Fibroblast of skin of back (primary cell): ENCODE data around the gene IFIH1.

Source experiments
- DNase-seq: peaks from one replicate; pipeline ENCODE4 v3.0.0-alpha.2; 2013

The IFIH1 gene

GRCh38 chr2:162257425-162257824 is 61.1 kb downstream of the IFIH1 start:
- DNase-seq, result no peak

DNA sequence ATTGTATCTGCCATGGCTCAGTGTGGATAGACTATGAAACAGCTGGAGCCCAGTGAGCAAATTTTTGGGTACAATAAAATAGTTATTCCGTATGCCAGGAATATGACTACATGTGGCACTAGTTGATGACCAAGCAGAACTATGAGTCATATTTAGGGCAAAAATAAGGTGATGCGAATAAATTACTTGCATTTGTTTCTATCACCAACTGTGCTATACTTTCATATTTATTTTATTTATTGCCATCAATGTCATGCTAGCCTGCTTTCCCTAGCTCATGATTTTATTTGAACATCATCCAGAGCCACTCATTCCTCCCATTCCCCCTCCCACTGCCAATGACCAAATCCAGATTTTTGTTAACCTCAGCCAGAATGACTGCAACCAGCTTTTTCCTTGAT is 61.9 kb downstream of the IFIH1 start:
- DNase-seq, result peak; percentile 32

DNA sequence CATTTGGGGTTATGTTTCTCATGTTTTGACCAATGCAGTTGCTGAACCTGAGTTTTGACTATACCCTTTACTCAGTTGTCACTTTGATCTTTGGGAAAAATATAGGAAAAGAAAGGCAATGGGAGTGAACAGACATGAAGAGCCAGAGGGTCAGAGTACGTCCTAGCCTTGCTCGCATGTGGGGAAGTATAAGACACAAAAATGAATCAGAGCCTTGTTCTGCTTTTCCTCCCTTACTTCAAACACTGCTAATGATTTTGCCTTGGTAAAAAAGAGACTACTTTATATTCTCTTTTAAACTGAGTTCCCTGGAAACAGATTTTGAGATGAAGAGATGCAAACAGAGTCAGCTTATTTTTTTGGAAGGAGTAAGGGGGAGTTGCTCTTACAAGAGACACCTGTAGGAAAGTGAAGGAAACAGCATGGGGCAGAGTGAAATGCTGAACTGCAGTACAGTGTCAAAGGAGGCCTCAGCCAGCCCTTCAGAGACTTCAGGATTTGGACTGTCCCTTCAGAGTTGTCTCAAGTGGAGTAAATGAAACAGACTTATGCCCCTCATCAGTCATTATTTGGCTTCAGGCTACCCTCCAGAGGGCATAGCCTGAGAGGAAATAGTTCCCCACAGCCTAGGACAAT is 64.1 kb downstream of the IFIH1 start:
- DNase-seq, result no peak

GRCh38 chr2:162253435-162253834 is 65.0 kb downstream of the IFIH1 start:
- no peak for DNase-seq

DNA sequence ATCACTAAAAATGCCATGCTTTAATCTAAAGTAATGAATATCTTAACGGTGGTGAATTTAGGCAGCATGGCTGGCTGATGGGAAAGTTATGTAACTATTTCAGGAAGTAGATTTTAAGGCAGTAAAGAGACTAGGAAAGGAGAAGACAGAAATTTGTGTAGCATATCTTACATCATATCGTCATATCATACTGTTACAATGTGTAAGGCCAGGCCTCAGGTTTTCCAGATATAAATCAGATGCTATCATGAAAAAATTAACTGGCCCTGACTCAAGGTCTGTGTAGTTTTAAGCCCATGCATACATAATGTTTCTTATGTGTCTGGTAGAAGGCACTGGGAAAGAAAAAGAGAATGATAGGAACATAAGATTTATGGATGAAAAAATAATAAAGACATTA is 66.3 kb downstream of the IFIH1 start:
- DNase-seq, result no peak

DNA sequence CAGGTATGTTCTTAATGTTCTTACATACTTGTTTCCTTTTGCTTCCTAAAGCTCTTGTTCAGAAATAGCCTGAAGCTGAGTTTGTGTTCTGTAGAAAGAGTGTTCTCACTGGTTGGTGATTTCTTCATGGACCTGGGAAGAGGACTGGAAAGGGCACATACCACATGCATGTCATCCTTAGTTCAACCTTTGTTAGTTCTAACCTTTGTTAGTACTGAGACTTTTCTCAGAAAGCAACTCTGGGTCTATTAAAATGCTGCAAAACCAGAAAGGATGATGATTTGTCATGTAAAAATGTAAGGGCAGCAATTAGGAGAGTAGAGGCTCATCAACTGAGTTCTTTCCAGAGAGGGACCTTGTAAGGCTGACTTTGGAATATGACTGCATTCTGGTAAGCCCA is 72.7 kb downstream of the IFIH1 start:
- peak; percentile 86 for DNase-seq

- peak; percentile 45 for DNase-seq
Observed at GRCh38 chr2:162245061-162245460, 73.4 kb downstream of the IFIH1 start.

GRCh38 chr2:162244541-162245031 is 73.9 kb downstream of the IFIH1 start:
- peak; percentile 98 for DNase-seq

DNA sequence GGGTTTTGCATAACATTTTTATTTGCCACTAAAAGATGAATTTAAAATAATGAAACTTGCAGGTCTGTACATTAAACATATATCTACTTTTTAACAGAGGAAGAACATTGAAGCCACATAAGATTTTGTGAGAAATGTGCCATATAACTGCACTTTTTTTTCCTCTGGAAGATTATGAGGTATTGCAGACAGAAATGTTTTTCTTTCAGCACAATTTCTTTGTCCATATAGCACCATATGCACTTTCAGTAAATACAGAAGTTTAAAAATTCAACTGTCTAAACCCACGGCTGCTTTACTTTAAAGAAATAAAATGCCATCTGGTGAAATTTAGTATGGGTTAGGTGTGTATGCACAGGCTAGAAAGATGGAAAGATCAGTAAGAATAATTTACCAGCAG is 74.8 kb downstream of the IFIH1 start:
- no peak for DNase-seq

DNA sequence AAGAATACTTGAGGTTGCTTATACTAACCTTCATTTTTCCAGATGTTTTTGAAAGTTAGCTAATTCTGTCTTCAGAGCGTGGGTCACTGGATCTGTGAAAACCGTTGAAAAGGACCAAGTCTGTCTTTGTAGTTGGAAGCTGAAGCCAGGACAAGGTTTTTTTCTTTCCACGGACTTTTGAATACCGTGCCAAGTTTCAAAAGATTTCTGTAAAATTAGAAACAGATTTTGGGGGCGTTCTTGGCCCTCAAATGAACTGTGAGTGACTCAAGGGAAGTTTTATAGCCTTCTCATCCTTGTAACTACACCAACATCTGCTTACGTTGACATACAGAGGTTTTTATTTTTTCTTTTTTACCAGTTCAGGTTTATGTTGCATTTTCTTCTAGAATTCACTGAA is 75.2 kb downstream of the IFIH1 start, which contains the start of gene FAP:
TSS of gene FAP (minus strand) at position 152 of the 400 bp plus-strand sequence. CDS start at position 34, 118 bp downstream.
- peak; percentile 95 for DNase-seq

DNA sequence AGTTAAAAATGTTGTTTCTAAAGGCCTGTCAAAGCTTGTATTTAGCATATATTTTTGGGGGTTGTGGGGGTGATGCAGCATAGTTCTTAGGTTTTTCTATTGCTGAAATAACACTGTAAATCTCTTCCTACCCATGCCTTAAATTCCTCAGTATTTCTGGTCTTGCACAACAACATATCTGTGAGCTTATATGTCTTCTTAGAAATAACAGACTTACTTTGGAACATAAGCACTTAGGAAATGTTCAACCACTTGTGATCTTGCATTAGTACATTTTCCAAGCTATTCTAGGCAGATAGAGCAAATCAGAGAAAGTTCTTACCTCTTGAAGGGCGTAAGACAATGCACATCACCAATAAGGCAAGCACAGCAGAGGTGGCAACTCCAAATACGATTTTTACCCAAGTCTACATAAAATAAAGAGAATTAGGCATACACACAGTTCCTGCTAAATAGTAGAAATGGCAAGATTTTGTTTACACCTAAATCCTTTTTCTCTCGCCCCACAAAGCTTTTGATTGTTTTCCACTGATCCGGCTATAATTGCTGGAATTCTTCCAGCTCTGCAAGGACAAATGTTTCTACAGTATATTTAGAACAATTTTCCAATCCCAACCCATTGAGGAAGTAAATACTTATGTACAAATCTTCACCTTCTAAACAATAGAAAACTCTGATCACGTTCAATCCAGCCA is 75.8 kb downstream of the IFIH1 start:
- peak; percentile 90 for DNase-seq

DNA sequence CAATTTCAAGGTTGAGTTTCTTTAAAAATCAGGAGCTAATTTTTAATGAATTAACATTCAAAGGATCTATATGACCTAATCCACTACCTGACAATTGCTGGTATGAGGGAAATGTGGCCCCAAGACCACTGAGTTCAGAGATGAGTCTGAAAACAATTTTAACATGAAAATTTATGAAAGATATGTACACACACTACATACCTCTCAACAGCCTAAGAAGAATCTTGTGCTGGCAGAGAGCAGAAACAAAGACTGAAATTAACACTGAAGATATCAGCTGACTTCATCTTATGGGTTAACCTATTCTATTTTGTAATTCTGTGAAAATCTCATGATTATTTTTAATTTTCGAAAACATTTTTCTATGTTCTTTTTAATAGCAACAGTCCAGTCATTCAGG is 76.9 kb downstream of the IFIH1 start:
- no peak for DNase-seq

DNA sequence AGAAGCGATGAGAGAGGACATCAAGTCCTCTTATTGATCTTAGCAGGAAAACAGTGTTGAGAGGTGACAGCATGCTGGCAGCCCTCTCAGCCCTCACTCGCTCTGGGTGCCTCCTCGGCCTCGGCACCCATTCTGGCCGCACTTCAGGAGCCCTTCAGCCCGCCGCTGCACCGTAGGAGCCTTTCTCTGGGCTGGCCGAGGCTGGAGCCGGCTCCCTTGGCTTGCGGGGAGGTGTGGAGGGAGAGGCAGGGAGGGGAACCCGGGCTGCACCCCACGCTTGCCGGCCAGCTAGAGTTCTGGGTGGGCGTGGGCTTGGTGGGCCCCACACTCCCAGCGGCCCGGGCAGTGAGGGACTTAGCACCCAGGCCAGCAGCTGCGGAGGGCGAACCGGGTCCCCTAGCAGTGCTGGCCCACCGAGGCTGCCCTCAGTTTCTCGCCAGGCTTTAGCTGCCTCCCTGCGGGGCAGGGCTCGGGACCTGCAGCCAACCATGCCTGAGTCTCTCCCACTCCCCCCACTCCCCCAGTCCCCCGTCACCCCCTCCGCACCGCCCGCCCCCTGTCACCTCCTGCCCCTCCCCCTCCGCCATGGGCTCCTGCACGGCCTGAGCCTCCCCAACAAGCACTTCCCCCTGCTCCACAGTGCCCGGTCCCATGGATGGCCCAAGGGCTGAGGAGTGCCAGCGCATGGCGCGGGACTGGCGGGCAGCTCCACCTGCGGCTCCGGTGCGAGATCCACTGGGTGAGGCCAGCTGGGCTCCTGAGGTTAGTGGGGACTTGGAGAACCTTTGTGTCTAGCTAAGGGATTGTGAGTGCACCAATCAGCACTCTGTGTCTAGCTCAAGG is 83.6 kb downstream of the IFIH1 start:
- DNase-seq, result no peak

GRCh38 chr2:162233197-162233596 is 85.3 kb downstream of the IFIH1 start:
- peak; percentile 59 for DNase-seq

DNA sequence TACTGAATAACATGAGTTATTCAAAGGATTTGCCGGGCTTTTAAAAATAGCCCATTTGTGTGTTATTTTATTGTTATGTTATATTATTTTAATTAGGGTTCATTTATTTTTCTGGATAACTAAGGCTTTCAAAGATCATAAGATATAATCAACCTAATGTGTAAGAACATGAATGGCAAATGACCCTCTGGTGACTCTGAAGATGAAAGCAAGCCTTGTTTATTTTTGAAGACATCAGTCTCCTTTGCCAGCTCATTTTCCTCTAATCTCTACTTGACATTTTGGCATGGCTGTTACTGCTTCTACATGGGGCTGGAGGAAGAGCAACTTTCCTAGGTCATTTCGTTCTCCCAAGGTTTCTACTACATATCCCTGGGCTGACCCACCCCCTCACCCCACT is 85.8 kb downstream of the IFIH1 start:
- no peak for DNase-seq

DNA sequence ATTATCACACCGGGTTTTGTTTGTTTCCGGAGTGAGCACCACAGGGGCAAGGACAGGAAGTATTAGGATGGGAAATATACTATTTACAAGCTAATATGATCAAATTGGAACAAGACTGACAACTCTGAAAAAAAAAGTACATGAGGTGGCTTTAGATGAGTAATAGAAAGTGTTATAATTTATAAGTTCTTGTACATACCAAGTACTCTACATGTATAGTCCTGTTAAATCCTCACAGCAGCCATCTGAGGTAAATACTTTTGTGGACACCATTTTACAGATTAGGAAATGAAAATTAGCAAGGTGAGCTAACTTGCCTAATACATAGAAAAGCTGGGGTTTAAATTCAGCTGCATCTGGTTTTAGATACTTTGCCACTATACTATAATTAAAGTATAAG is 86.5 kb downstream of the IFIH1 start:
- no peak for DNase-seq

- peak; percentile 44 for DNase-seq
Observed at GRCh38 chr2:162230761-162231160, 87.7 kb downstream of the IFIH1 start.

DNA sequence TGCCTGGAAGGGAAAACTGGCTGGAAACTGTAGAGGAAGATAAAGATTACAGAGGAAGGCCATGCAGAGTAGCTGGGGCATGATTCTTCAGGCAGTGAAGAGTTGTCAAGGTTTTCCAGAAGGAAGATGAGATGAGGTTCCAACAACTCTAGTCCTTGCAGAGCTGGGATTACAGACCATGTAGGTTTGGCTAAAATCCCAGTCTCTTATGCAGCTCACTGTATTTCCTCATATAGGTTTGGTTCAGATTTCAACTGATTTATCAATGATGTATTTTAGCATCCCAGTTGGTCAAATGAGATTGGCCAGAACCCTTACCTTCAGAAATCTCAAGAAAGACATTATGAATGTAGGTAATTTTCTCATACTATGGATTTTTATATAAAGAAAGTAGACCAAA is 91.6 kb downstream of the IFIH1 start:
- DNase-seq, result no peak

DNA sequence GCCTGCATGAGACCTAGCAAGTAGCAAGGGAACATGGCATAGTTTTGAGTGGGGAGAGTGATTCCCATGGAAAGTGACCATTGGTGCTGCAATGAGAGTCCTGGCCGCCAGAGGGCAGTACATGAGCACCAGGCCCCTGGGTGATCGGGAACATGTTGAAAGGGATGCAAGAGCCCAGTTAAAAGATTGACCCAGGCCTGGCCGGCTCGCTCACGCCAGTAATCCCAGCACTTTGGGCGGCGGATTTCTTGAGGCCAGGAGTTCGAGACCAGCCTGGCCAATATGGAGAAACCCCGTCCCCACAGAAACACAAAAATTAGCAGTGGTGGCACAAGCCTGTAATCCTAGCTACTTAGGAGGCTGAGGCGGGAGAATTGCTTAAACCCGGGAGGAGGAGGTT is 97.4 kb downstream of the IFIH1 start:
- DNase-seq, result peak; percentile 64

GRCh38 chr2:162220368-162220767 is 98.1 kb downstream of the IFIH1 start:
- DNase-seq, result no peak

- DNase-seq, result no peak
Observed at GRCh38 chr2:162219426-162219825, 99.1 kb downstream of the IFIH1 start.

- no peak for DNase-seq
Observed at GRCh38 chr2:162217598-162217997, 100.9 kb downstream of the IFIH1 start.
